ENCODE results near the gene IL17C.

DNA sequence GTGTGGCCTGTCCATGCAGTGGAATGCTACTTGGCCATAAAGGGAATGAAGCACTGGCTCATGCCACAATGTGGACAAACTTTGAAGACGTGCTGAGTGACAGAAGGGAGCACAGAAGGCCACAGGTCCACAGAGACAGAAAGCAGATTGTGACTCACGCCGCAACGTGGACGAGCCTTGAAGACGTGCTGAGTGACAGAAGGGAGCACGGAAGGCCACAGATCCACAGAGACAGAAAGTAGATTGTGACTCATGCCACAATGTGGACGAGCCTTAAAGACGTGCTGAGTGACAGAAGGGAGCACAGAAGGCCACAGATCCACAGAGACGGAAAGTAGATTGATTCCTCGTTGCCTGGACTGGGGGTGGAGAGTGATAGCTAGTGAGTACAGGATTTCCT, 48.9 kb upstream of the IL17C start:
- TF ChIP-seq POLR2A (IDR thresholded peaks at IDR 0.05) (no peak), EP300 (IDR thresholded peaks at IDR 0.05) (no peak)
- TF ChIP-seq, protein P1, sequence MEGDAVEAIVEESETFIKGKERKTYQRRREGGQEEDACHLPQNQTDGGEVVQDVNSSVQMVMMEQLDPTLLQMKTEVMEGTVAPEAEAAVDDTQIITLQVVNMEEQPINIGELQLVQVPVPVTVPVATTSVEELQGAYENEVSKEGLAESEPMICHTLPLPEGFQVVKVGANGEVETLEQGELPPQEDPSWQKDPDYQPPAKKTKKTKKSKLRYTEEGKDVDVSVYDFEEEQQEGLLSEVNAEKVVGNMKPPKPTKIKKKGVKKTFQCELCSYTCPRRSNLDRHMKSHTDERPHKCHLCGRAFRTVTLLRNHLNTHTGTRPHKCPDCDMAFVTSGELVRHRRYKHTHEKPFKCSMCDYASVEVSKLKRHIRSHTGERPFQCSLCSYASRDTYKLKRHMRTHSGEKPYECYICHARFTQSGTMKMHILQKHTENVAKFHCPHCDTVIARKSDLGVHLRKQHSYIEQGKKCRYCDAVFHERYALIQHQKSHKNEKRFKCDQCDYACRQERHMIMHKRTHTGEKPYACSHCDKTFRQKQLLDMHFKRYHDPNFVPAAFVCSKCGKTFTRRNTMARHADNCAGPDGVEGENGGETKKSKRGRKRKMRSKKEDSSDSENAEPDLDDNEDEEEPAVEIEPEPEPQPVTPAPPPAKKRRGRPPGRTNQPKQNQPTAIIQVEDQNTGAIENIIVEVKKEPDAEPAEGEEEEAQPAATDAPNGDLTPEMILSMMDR (IDR thresholded peaks at IDR 0.05): no peak

Measured in ovary (tissue), 3 donors.